GM08714 (cell line): ENCODE data around the gene KRT1.
"Not testable (repeated sequence)": the region's sequence is repeated elsewhere in the genome, so short reads cannot be mapped to it uniquely, and the experiment has no call there.

Experiments used
- H3K4me3 ChIP-seq: fragments of 200-500 bp; sonication (Bioruptor generic); 2 replicates; pipeline ENCODE4 v1.5.1; 2014; ENCODE audit warnings: mild to moderate bottlenecking, low read length, inconsistent platforms
- ZNF274 ChIP-seq: IDR thresholded peaks from 2 replicates; pipeline ENCODE4 v1.6.1; 2012; ENCODE audit warnings: mild to moderate bottlenecking, low read depth, low read length

KRT1 gene

GRCh38 chr12:52681526-52682380 lies 1.5 kb upstream of the KRT1 start:
- H3K4me3 ChIP-seq = no peak overlapping the region
- no peak for TF ChIP-seq ZNF274

GRCh38 chr12:52679875-52680274 lies 332 bp downstream of the KRT1 start:
- H3K4me3 ChIP-seq = no peak overlapping the region
- no peak for TF ChIP-seq ZNF274

GRCh38 chr12:52677671-52678070 lies 2.5 kb downstream of the KRT1 start:
- TF ChIP-seq ZNF274 = no peak
- H3K4me3 ChIP-seq = no peak overlapping the region

GRCh38 chr12:52677126-52677525 lies 3.1 kb downstream of the KRT1 start:
- TF ChIP-seq ZNF274 = no peak
- no peak overlapping the region for H3K4me3 ChIP-seq

GRCh38 chr12:52676163-52676562 lies 4.0 kb downstream of the KRT1 start:
- no peak for TF ChIP-seq ZNF274

GRCh38 chr12:52675301-52675701 lies 4.9 kb downstream of the KRT1 start:
- TF ChIP-seq ZNF274 = no peak
- H3K4me3 ChIP-seq = no peak overlapping the region

More at GRCh38 chr12:52676163-52676562, 4.0 kb downstream of the KRT1 start:
- no peak overlapping the region for H3K4me3 ChIP-seq

- no peak for TF ChIP-seq ZNF274
- H3K4me3 ChIP-seq = no peak overlapping the region
Observed at GRCh38 chr12:52674433-52674775, 5.8 kb downstream of the KRT1 start.

GRCh38 chr12:52673713-52674432 lies 6.3 kb downstream of the KRT1 start:
- TF ChIP-seq ZNF274 = no peak
- no peak overlapping the region for H3K4me3 ChIP-seq

- TF ChIP-seq ZNF274 = no peak
Observed at GRCh38 chr12:52673217-52673616, 7.0 kb downstream of the KRT1 start.

GRCh38 chr12:52672321-52672933 lies 7.8 kb downstream of the KRT1 start:
- H3K4me3 ChIP-seq = no peak overlapping the region
- no peak for TF ChIP-seq ZNF274

More at GRCh38 chr12:52673217-52673616, 7.0 kb downstream of the KRT1 start:
- H3K4me3 ChIP-seq = no peak overlapping the region

- no peak overlapping the region for H3K4me3 ChIP-seq
- TF ChIP-seq ZNF274 = no peak
Observed at GRCh38 chr12:52670961-52671360, 9.2 kb downstream of the KRT1 start.

- no peak overlapping the region for H3K4me3 ChIP-seq
- no peak for TF ChIP-seq ZNF274
Observed at GRCh38 chr12:52670506-52670905, 9.7 kb downstream of the KRT1 start.

GRCh38 chr12:52669941-52670340 lies 10.3 kb downstream of the KRT1 start:
- H3K4me3 ChIP-seq = not testable (repeated sequence)

GRCh38 chr12:52669426-52669825 lies 10.8 kb downstream of the KRT1 start:
- TF ChIP-seq ZNF274 = no peak
- no peak overlapping the region for H3K4me3 ChIP-seq

- H3K4me3 ChIP-seq = no peak overlapping the region
- no peak for TF ChIP-seq ZNF274
Observed at GRCh38 chr12:52667931-52668330, 12.3 kb downstream of the KRT1 start.
